Vagina (tissue), 2 donors: ENCODE results near the gene TBC1D3H. TPM values are rescaled to one million over a fixed set of nuclear protein-coding genes. Genes with fewer than 3 reads are reported as not detected.
"Not testable (repeated sequence)": the region's sequence is repeated elsewhere in the genome, so short reads cannot be mapped to it uniquely, and the experiment has no call there.

Experiments used
- DNase-seq, 2 donors: peaks; one replicate each; pipeline ENCODE4 v3.0.0-alpha.2; 2017; ENCODE audit errors: extremely low spot score in 2 of 2
- H3K27ac ChIP-seq: fragments of 200-600 bp; sonication (generic); one replicate; pipeline ENCODE4 v1.5.1; 2019
- H3K27me3 ChIP-seq: fragments of 200-600 bp; sonication (generic); one replicate; pipeline ENCODE4 v1.5.1; 2019
- H3K36me3 ChIP-seq, 2 donors: fragments of 200-600 bp; sonication (generic); one replicate each; pipeline ENCODE4 v1.5.1; 2017 to 2019
- H3K4me1 ChIP-seq: fragments of 200-600 bp; sonication (generic); one replicate; pipeline ENCODE4 v1.5.1; 2019
- H3K4me3 ChIP-seq, 2 donors: fragments of 200-600 bp; sonication (generic); 1 replicate in 1 of 2; 2 replicates in 1 of 2; pipeline ENCODE4 v1.5.1; 2016 to 2019
- H3K9me3 ChIP-seq: fragments of 200-600 bp; sonication (generic); one replicate; pipeline ENCODE4 v1.5.1; 2019
- intact Hi-C: fragments of 100-400 bp; cut with DNase I; formaldehyde crosslinking; loops from one replicate; pipeline ENCODE4 v1.15.1; 2023
- small RNA-seq: library from RNA; depleted of rRNA; stranded (forward); fragments of <200 nt; gene quantifications from one replicate; pipeline ENCODE3, GENCODE V24; 2016
- total RNA-seq: library from RNA; depleted of rRNA; stranded (reverse); fragments of >200 nt; gene quantifications from one replicate; pipeline ENCODE4 v1.2.3, GENCODE V29; 2016

TBC1D3H gene
- not detected for total RNA-seq

DNA sequence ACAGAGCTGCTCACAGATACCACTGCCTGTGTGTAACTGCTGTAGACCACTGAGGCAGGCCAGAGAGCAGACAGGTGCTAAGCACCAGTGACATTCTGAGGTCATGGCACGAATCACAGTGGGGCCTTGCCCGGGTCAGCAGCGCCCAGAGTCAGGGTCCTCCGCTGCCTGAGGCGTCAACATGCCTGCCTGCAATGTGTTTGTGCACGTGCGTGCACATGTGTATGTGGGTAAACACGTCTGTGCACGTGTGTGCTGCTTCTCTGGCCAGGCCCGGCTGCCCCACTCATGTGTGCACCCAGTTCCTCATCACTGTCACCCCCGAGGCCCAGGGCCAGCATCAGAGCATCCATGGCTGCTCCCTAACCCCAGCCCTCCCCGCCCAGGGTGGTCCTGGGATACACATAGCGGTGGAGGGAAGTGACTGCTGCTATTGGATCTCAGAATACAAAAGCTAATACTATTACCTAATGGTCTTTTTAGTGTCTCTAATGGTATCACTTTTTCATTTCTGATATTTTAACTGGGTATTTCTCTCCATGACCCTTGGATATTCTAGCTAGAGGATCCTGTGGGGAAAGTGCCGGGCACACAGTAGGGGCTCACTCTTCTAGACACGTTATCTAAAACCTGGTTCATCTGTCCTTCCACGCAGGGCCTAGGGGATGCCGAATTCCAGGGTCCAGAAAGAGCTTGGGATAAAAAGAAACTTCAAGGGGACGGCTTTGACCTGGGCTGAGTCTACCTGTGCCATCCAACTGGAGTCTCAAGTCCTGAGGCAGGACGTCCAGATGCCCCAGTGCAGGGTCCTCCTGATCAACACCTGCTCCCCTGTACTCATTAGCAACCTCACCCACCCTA is at the start of gene TBC1D3H:
Gene TBC1D3H (minus strand): TSS at position 51 of the 861 bp plus-strand sequence. CDS start 1,540 bp downstream, outside the sequence.
- H3K4me1 ChIP-seq, H3K9me3 ChIP-seq, H3K27me3 ChIP-seq, H3K4me3 ChIP-seq, intact Hi-C loops, H3K27ac ChIP-seq, H3K36me3 ChIP-seq: not testable (repeated sequence)
- peak in 1 of 2 donors; percentile 27 for DNase-seq

DNA sequence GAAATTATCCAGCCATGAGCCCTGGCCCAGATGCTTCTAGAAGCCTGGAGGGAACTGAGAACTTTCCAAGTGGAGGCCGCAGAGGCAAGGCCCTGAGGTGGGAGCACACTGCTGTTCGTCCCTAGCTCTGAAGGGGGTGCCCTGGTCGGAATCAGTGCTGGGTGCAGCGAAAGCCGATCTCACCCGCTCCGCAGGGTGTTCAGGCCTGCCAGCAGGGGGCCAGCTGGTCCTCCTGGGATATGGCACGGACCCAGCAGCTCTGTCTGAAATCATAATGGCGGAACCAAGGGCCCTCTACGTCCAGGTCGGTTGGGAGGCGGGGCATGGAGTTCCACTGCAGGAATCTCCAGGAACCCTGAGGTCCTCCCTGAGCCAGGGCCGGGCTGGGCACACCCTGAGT is 40.7 kb upstream of the TBC1D3H start:
- intact Hi-C loops, H3K27me3 ChIP-seq, H3K27ac ChIP-seq, H3K36me3 ChIP-seq, H3K4me3 ChIP-seq, H3K9me3 ChIP-seq, H3K4me1 ChIP-seq, DNase-seq: not testable (repeated sequence)

- H3K9me3 ChIP-seq, H3K4me3 ChIP-seq, H3K36me3 ChIP-seq, H3K27me3 ChIP-seq, intact Hi-C loops, H3K4me1 ChIP-seq, DNase-seq, H3K27ac ChIP-seq: not testable (repeated sequence)
These were observed 27.1 kb upstream of the TBC1D3H start for GRCh38 chr17:36415180-36415941.

DNA sequence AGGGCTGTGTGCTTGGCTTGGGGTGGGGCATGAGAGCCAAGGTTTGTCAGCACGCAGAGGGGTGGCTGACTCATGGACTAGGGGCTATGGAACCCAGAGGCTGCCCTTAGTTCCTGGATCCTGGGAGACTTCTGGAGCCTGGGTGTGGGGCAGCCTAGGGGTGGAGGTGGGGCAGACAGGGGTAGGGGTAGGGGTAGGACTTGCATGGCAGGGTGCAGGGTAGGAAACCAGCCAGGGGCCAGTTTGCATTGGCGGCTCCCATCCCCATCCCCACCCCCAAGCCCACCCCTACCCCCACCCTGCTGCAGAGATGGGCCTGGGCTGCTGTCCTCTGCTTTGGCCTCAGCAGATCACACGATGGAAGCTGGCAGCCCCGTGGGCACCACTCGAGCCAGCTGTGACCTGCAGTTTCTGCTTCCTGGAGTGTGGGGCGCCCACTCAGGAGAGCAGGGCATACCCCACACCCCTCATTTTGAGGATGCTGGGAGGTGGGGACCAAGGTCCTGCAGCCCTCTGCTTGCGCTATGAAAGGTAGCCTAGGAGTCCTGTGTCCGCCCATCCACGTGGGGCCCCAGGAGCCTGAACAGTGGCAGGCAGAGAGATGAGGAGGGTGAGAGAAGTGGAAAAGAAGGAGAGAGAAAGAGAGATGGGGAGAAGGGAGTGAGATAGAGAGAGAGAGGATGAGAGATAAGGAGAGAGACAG is 2.9 kb upstream of the TBC1D3H start:
- H3K4me1 ChIP-seq, H3K27me3 ChIP-seq, H3K4me3 ChIP-seq, H3K9me3 ChIP-seq, H3K36me3 ChIP-seq, intact Hi-C loops, DNase-seq, H3K27ac ChIP-seq: not testable (repeated sequence)

GRCh38 chr17:36375938-36376337 is 12.3 kb downstream of the TBC1D3H start:
- DNase-seq, H3K36me3 ChIP-seq, H3K27ac ChIP-seq, H3K4me1 ChIP-seq, H3K9me3 ChIP-seq, H3K27me3 ChIP-seq, intact Hi-C loops, H3K4me3 ChIP-seq: not testable (repeated sequence)

DNA sequence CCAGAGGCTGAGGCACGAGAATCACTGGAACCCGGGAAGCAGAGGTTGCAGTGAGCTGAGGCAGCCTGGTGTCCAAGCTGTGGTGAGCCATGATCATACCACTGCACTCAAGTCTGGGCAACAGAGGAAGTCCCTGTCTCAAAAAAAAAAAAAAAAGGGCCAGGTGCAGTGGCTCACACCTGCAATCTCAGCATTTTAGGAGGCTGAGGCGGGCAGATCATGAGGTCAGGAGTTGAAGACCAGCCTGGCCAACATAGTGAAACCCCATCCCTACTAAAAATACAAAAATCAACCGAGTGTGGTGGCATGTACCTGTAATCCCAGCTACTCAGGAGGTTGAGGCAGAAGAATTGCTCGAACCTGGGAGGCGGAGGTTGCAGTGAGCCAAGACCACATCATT is 25.7 kb downstream of the TBC1D3H start:
- H3K4me3 ChIP-seq, H3K27ac ChIP-seq, intact Hi-C loops, H3K36me3 ChIP-seq, DNase-seq, H3K4me1 ChIP-seq, H3K27me3 ChIP-seq, H3K9me3 ChIP-seq: not testable (repeated sequence)

Small RNA genes within 50 kb of the gene (small RNA-seq; reads per million reads assigned to genes)
- gene RNU6-1192P = not detected

Other genes starting within 250 kb of the TBC1D3H start
- gene TBC1D3B, start 211.8 kb downstream of the TBC1D3H start, total RNA-seq = 3.4 TPM
- not detected for gene CCL3L1, start 191.7 kb downstream of the TBC1D3H start, total RNA-seq
- gene CCL4L2, start 177.4 kb downstream of the TBC1D3H start, total RNA-seq = 5.2 TPM
- 1.7 TPM for gene TBC1D3I, start 123.9 kb downstream of the TBC1D3H start, total RNA-seq
- gene TBC1D3G, start 64.6 kb downstream of the TBC1D3H start, total RNA-seq = not detected
- gene ZNHIT3, start 98.2 kb upstream of the TBC1D3H start, total RNA-seq = 13.5 TPM
- gene MYO19, start 146.4 kb upstream of the TBC1D3H start, total RNA-seq = 112 TPM
- 3.2 TPM for gene PIGW, start 146.6 kb upstream of the TBC1D3H start, total RNA-seq
- gene GGNBP2, start 156.5 kb upstream of the TBC1D3H start, total RNA-seq = 47.9 TPM
- 12.0 TPM for gene DHRS11, start 203.4 kb upstream of the TBC1D3H start, total RNA-seq
- gene MRM1, start 213.1 kb upstream of the TBC1D3H start, total RNA-seq = 2.7 TPM